ENCODE measurements around the gene CCDC38.
"Not testable (repeated sequence)": the region's sequence is repeated elsewhere in the genome, so short reads cannot be mapped to it uniquely, and the experiment has no call there.

CCDC38 gene

DNA sequence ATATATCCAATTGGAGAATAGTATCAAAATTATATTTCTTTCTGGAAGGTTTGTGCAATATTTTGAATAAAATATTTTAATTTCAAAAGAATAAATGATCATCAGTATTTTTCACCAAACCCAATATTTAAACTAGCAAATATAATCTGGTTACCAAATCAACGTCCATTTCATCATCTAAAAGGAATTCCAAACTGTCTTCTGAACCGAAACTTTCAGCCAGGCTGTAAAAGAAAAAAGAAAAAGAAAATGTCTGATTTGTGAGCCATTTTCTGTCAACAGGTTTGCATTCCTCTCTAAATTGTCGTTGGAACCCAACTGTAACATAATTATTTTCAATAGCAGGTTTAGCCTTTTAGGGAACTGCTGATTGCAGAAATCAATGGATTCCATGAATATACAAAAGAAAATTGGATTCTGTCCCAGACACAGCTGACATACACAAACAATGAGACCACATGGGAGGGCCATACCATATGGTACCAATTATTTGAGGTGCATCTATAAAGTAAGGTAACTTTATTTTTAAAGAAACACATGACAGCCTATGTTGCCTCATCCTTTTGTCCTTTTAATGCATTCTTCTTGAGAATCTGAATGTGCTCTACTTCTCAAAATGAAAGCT is 61.0 kb downstream of the CCDC38 start:
- no peak for DNase-seq

DNA sequence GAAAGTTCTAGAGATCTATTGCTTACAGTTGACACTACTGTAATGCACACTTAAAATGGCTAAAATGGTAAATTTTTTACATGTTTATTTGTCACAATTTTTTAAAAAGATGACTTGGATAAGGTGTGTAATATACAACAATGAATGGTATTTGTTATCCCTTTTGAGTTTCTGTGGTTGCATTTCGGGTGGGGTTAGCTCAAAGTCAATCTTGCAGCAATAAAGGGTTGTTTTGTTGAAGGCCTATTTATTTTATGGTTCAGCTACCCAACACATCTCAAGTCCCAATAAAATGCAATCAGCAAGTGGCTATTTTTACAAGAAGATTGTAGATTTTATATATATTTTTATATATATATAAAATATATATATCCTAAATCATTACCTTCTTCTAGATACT is 61.5 kb downstream of the CCDC38 start:
- no peak for DNase-seq

DNA sequence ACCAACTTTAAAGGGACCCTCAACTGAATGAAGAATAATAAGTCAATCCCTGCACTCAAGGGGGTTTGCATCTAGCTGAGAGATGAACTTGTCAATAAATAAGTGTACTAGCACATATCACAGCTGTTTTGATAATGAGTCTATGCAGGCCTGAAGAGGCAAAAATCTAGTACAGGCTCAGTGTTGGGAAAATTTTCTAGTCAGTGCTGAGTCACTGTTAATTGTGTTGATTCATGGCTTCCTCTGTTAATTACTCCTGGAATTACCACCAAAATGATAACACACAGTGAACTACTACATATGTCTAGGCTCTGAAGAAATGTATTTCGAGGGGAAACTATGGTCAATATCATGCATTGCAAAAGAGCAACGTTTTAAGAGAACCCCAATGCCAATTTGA is 64.8 kb downstream of the CCDC38 start:
- DNase-seq, result no peak

DNA sequence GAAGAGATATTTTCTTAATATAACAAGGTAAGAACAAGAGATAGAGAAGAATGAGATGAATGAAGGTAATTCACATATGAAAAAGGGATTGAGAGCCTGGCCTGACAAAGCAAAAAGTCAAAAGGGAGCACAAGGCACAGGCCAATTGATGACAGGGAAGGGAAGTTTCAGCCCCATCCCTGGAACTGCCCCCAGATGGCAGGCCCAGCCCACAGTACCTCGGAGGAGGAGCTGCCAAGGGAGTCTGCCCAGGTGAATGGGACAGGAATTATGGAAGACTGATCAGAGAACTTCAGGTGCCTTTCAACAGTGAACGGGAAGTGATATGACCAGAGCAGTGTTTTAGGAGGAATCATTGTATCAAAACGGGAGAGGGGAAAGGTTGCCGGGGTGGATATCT is 68.0 kb downstream of the CCDC38 start:
- no peak for DNase-seq

DNA sequence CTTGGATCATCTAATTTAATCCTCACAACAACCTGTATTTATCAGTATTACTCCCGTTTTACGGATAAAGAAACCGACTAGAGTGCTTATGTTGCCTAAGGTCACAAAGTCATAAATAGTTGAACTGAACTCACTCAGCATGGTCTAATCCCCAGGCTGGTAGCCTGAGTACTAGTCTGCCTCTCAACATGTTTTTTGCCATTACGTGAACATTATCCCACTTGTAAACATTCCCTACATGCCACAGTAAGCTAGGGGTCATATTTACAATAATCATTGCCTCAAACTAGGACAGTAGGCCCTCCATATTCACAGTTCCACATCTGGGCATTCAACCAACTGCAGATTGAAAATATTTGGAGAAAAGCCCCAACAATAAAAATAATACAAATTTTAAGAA is 71.5 kb downstream of the CCDC38 start:
- DNase-seq, result no peak

DNA sequence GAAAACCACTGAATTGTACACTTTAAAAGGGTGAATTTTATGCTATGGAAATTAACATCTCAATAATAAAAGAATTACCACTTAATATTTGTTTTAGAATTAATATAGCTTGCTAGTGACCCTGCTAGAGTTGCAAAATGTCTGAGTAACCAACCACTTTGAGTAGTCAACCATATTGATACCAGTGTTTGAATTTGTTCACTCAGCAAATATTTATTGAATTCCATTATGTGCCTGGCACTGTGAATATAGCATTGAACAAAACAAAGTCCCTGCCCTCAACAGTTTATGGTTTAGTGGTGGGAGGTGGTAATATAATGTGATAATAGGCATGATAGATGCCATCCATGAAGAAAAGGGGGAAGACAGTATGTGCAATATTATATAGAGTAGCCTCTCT is 79.1 kb downstream of the CCDC38 start:
- DNase-seq, result no peak

DNA sequence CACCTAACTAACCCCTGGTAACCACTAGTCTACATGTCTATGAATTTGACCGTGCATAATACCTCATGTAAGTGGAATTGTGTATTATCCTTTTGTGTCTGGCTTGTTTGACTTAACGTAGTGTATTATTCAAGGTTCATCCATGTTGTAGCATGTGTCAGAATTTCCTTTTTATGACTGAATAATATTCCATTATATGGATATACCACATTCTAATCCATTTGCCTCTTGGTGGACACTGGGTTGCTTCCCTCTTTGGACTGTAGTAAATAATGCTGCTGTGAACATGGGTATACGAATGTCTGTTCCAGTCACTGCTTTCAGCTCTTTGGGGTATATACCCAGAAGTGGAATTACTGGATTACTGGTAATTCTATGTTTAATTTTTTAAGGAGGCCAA is 80.4 kb downstream of the CCDC38 start:
- DNase-seq, result no peak

DNA sequence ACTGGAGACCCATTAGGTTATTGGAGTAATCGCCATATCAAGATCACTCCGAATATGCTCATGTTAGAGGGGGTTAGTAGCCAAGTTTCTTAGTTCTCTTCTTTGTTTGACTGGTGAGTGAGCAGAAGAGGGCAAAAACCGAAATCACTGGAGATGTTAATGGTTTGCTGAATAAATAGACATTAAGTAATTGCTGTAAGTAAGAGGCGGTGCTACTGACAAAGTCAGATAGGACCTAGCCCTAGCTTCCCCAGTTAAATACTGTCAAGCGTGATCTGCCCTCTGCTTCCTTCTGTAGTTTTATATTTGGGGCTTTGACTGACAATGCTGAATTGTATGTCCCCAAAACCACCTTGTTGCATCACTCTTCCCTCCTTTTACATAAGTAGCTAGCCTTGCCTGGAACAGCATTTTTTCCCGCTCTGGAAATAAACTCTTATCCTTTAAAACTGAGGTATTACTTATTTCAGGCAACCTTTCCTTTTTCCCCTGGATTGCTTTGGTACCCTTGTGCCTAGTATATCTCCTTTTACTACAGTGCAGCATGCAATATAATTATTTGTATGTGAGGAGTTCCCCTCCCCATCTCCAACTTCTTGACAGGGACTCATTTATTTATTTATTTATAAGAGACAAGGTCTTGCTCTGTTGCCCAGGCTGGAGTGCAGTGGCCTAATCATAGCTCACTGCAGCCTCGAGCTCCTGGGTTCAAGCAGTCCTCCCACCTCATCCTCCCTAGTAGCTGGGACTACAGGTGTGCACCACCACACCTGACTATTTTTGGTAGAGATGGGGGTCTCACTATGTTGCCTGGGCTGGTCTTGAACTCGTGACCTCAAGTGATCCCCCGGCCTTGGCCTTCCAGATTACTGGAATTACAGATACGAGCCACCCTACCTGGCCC is 82.2 kb downstream of the CCDC38 start:
- DNase-seq, result no peak

DNA sequence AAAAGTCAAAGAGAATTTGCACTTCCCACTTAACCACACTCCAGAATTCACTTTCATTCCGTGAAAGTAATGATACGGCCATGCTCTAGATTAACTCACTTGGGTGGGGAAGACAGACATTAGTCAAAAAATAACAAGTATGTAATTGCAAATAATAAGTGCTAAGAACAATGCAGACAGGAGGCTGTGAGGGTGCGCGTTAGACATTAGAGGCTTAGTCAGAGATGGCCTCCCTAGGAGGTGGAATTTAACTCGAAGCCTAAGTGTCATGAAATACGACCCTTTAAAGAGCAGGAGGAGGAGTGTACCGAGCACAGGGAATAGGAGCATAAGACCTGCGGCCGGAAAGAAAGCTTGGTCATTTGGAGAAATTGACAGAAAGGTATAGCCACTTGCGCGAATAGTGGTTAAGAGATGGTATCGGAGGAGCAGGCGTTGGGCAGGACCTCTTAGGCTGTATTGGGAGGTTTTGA is 83.0 kb downstream of the CCDC38 start:
- DNase-seq, result no peak

DNA sequence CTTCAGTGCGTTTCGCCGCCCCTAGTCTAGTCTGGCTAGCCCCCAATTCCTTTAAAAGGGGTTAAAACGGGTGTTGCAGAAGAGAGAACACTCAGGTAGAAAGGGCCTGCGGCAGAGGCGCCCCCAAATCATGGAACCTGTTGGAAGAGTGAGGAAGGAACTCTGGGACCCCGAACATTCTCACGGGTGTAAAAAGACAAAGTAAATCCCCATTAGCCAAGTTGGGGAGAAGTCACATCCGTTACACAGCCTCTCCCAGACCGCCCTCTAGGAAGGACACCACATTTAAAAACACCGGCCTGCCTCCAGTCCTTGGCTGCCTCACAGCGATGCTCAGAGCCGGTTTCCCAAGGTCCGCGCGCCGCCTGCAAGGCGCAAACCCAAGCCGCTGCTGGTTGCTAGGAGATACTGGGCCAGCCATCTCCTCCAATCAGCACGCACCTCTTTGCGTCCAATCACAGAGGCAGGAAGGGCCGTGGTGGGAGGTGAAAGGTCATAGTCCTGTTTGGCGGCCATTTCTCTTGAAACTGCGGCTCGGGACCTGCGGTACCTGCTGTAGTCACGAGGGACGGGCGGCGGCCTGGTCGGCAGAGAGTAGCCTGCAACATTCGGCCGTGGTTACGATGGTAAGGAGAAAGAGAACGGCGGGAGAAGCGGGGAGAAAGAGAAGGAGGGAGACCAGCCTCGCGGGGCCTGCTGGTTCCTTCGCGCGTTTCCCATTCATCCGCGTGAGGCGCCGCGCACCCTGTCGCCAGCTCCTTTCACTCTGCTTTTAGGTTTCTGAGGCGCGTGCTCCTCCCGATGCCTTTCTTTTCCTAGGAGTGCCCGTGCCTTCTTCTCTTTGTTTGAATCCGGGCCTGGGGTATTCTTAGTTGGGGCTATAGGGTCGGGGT is 83.7 kb downstream of the CCDC38 start, which contains the start of gene SNRPF:
Gene SNRPF (plus strand): TSS at position 502 of the 893 bp plus-strand sequence. CDS start 122 bp downstream, at position 624.
- peak; percentile 95 for DNase-seq

DNA sequence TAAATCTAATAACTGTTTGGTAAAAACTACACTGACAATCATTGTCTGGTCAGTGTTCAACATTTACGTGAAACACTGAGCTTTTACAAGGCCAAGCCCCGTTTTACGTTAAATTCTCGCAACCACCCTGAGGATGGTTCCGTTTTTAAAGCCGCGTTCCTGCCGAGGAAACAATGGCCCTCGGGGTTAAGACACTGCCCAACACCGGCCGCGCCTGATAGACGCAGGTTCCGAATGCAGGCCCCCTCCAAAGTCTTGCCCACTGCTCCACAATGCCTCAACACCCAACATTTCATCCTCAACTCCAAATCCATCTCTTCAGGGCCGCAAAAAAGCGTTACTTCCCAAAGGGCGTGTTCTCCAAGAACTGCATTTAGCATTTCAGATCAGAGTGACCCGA is 84.6 kb downstream of the CCDC38 start:
- DNase-seq, result no peak

DNA sequence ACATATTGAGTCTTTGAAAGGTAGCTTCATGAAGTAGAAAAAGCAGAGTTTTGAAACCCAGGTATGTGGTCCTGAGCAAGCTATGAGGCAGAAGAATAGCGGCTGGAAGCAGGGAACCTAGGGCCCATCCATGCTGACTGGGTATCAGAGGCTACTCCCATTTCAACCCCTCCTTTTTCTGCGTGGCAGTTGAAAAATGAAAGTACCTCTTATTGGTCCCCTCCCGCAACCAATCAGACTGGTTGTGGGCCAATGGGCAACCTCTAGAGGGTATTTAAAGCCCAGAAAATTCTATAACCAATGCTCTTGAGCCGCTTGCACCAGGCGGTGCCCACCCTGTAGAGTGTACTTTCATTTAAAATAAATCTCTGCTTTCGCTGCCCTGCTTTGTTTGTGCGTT is 85.3 kb downstream of the CCDC38 start:
- peak; percentile 74 for DNase-seq

DNA sequence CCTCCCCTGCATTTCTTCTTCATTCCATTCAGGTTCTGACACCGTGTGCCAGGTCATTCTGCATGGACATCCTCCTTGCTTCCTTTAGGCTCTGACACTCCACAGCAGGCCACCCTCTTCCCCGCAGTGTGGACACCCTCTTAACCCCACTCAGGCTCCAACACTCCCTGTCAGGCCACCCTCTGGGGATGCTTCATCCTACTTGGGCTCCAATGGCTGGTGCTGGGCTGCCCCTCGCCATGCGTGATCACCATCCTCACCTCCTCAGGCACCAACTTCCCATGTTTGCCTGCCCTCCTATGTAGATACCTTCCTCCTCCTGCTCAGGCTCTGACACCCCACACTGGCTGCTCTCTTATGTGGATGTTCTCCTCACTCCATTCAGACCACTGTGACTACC is 90.3 kb downstream of the CCDC38 start:
- no peak for DNase-seq

DNA sequence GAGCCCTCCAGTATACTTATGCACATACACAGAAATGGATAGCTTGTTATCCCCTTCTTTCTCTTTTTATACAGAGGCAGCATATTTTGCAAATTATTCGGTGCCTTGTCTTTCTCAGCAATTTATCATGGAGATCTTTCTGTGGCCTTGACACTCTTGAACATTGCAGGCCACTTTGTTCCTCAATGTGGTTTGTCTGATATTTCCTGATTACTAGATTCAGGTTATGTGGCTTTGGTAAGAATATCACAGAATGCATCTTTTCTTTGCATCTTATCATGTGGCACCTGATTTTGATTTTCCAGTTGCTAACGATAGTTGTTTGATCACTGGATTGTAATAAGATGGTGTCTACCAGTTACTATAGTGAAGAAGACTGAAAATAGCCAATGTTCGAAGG is 90.8 kb downstream of the CCDC38 start:
- DNase-seq, result no peak

DNA sequence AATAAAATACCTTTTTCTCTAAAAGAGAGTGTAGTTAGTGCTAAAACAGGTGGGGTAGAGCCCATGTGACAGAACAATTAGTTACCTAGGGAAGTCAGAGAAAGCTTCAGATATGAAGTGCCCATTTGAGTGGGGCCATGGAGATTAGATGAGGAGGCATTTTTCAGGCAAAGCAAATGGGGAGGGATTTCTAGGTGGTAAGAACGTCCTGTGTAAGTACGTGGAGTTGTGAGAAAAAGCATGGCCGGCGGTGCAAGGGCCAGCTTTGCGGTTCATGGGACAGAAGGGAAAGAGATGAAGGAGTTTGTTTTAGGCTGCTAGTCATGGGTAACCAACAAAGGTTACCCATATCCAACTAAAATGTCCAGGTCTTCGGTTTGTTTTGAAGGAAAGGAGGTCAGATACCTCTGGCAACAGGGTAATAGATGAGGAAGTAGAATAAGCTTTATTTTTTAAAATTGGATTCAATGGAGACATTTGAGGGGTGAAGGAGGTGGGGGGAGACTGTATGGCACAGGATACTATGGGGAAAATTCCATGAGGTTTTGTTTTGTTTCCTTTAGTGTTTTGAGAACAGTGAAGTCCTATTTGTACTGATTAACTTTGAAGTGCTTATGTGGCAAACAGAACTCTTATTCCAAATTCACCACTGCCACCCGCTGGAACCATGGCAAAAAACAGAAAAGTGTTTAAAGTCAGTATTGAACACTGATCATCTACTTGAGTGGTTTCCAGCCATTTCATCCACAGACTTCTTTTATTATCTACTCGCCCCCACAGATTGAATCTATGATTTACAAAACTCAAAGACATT is 93.6 kb downstream of the CCDC38 start:
- no peak for DNase-seq

DNA sequence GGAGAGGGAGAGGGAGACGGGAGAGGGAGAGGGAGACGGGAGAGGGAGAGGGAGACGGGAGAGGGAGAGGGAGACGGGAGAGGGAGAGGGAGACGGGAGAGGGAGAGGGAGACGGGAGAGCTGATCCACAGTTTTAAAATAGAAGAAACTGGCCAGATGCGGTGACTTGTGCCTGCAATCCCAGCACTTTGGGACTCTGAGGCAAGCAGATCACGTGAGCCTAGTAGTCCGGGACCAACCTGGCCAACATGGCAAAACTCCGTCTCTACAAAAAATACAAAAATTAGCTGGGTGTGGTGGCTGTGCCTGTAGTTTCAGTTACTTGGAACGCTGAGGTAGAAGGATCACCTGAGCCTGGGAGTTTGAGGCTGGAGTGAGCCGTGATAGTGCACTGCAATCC is 100.0 kb downstream of the CCDC38 start:
- DNase-seq, result not testable (repeated sequence)

DNA sequence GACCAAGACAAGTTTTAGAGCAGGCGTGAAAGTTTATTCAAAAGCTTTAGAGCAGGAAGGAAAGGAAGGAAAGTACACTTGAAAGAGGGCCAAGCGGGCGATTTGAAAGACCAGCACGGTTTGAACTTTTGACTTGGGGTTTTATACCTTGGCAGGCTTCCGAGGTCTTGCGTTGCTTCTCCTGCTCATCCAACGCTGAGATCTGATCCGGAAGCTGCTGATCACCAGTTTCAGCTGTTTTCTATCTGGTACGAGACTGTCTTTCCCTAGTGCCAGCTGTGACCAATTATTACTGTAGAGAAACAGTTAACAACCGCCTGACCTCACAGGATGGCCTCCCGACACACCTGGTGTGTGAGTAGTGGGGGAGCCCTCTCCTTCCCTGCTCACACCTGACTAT is 104.3 kb downstream of the CCDC38 start:
- DNase-seq, result peak; percentile 45

DNA sequence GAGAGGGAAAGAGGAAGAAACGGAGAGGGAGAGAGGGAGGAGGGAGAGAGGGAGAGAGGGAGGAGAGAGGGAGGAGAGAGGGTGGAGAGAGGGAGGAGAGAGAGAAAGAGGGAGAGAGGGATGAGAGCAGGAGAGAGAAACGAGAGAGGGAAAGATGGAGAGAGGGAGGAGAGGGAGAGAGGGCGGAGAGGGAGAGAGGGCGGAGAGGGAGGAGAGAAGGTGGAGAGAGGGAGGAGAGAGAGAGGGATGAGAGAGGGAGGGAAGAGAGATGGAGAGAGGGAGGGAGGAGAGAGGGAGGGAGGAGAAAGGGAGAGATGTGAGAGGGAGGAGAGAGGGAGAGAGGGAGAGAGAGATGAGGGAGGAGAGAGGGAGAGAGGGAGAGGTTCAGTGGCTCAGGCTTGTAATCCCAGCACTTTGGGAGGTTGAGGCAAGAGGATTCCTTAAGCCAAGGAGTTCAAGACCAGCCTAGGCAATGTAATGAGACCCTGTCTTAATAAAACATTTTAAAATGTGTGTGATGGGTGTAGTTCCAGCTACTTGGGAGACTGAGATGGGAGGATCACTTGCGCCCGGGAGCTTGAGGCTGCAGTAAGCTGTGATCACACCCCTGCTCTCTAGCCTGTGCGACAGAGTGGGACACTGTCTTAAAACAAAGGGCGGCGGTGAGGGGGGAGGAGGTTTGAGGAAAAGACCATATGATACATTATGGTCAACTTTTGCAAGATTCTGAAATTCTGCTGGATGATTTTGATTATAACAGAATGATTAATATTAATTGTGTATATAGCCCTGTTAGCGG is 105.0 kb downstream of the CCDC38 start:
- no peak for DNase-seq

DNA sequence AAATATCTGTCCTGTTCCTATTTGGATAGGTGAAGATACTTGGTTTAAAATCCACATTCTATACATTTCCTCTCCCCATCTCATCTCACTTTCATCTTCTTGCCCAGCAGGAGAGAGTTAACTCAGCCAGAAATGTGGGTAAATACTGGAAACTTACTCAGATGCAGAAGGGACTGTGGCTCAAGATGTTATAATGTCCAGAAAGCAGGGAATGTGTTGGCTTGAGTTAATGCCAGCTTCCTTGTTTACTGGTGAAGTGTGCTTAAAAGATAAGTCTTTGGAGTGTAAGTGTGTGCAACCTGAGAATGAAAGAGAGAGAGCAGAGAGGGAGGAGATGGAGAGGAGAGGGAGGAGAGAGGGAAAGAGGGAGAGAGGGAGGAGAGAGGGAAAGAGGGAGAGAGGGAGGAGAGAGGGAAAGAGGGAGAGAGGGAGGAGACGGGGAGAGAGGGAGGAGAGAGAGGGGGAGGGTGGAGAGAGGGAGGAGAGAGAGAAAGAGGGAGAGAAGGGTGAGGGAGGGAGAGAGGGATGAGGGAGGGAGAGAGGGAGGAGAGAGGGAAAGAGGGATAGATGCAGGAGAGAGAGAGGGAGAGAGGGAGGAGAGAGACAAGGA is 105.7 kb downstream of the CCDC38 start:
- DNase-seq, result no peak

DNA sequence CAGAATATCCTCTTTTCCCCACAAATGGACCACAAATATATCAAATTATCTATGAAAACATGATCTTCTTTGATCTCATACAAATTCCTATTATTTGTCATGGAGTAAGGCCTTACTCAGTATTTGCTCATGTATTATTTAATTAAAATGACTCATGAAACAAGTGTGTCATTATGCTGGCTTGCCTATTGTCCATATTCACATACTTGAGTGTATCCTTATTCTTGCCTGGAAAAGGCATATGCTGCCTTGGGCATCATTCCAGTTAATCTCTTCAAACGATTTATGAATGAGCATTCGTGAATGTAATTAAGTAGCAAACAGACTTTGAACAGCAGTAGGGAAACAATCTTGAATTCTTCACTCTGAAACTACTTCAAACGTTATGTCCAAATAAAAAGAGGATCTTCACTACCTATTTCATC is 106.2 kb downstream of the CCDC38 start:
- DNase-seq, result no peak

DNA sequence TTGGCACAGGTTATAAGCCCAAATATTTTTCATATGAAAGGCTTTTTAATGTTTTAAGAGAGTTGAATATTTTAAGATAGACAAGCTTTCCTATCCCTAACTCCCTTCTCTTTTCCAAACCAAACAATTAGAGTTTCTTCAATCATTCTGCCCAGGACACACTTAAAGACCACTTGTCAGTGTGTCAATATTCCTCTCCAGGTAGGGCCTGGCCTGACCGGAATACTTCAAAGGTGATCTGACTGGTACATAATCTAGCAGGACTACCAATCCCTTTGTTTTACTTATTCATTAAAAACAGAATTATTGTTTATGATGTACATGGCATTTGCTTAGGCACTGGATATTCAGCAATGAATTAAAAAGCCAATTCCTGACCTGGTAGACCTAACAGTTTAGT is 107.8 kb downstream of the CCDC38 start:
- no peak for DNase-seq

All from NCI-H510A (cell line).